NOMO-1 (cell line): ENCODE results near the gene FCHSD2.
"Not testable (repeated sequence)": the region's sequence is repeated elsewhere in the genome, so short reads cannot be mapped to it uniquely, and the experiment has no call there.

ENCODE experiments used
- DNase-seq, 2 experiments: peaks; one replicate each; lab custom pipeline; 2025; ENCODE audit not compliant: unreplicated experiment in 2 of 2; lab: John Stamatoyannopoulos, UW

FCHSD2 gene

GRCh38 chr11:72850832-72851231 lies 291.3 kb downstream of the FCHSD2 start:
- DNase-seq: no peak

GRCh38 chr11:72848846-72849466 lies 293.2 kb downstream of the FCHSD2 start:
- peak in 1 of 2 experiments; percentile 33 for DNase-seq

DNA sequence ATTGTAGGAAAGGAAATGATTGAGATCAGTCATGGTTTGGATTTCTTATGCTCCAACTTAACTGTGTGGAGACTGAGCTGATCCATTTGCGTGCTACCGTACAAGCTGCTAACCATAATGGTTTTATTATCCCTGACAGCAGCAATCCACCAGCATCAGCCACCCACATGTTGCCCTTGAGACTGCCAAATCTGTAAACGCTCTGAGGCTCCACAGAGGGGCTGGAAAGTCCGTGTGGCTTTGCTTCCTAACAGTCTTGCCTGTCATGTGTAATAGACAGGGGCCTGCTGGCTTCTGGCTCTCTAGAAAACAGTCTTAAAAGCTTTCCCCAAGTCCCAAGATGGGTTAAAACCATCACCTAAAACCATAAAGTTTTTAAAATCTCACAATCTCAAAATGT lies 297.8 kb downstream of the FCHSD2 start:
- DNase-seq: no peak

DNA sequence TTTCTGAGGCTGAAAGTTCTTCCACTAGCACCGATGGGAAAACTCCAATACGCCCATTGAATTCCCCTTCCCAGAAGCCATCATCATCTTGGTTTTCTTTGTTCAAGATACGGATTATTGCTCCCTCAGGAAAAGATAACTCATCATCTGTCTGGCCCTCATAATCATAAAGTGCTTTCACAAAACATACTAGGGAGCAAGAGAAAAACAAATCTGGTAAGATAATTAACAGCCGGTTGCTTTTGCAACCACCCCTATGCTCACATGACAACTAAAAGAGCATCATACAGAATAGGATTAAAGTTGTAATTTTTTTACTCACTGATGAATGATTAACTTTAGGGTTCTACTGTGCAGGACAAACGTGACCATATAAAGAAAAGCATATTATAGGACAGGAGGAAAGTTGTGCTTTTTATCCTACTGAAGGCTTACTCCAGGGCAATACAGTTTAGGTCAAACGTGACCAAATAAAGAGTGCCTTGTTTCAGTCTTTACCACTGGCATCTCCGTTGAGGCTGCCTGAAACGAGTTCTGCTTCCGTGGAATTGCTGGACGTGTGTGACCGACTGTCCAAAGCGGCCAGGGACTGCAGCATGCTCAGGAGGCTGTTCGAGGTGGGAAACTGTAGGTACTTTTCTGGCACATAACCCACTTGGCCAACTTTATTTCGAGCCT lies 299.3 kb downstream of the FCHSD2 start:
- DNase-seq: no peak

GRCh38 chr11:72842126-72842525 lies 300.0 kb downstream of the FCHSD2 start:
- DNase-seq: no peak

- DNase-seq: no peak
These were observed 300.7 kb downstream of the FCHSD2 start for GRCh38 chr11:72841397-72841796.

- DNase-seq: no peak
These were observed 301.3 kb downstream of the FCHSD2 start for GRCh38 chr11:72840780-72841179.

DNA sequence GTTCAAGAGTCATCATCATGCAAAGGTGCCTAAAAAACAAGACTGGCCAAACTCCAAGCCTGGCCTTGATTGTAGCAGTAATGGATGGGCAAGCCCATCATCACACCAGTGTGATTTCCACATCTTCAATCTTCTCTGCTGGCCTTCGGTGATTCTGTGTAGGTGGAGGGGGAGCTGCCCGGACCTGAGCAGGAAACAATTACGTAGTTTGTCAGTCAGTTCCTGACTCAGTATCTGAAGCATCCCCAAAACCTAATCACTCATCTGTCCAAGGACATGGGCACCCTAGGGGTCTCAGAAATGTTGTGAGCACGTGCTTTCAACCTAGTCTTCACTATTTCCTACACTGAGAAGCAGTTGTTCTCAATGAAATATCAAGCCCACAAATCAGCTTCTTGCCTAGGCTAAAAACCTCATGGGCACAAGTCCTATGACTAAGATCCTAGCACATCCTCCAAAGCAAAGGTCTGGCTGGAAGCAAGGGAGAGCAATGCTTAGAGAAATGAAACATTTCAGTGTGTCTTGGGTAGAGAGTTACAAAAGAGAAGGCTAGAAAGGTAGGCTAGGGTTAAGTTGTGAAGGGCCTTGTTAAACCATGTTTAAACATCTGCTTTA lies 303.3 kb downstream of the FCHSD2 start:
- DNase-seq: no peak

- DNase-seq: no peak
These were observed 306.0 kb downstream of the FCHSD2 start for GRCh38 chr11:72836111-72836510.

- peak; percentile 36 to 76 for DNase-seq
These were observed 307.2 kb downstream of the FCHSD2 start for GRCh38 chr11:72834905-72835304.

- DNase-seq: no peak
These were observed 308.2 kb downstream of the FCHSD2 start for GRCh38 chr11:72833811-72834493.

DNA sequence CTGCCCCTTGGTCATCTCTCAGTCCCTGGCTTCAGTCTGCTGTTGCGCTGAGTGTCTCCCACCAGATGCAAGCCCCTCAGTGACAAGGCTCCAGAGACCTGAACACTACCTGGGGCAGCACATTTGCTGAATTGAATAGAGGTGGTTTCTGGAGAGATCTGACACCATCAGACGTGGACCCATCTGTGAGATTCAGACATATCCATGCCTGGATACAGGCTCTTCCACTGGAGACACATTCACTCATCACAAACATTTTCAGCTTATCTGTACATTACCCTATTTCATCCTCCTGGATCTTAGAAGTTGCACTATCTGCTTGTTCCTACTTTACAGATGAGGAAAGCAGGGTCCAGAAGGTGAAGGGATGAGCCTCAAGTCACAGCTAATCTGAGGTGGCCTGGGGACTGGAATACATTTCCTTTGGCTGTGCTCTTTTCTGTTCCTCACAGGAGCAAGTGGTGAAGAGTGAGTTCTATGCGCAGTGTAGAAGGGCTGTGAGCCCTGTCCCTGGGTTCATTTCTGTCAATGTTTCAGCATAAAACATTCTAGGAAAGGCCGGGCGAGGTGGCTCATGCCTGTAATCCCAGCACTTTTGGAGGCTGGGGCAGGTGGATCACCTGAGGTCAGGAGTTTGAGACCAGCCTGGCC lies 308.9 kb downstream of the FCHSD2 start:
- no peak for DNase-seq

- DNase-seq: no peak
These were observed 309.6 kb downstream of the FCHSD2 start for GRCh38 chr11:72832301-72833082.

DNA sequence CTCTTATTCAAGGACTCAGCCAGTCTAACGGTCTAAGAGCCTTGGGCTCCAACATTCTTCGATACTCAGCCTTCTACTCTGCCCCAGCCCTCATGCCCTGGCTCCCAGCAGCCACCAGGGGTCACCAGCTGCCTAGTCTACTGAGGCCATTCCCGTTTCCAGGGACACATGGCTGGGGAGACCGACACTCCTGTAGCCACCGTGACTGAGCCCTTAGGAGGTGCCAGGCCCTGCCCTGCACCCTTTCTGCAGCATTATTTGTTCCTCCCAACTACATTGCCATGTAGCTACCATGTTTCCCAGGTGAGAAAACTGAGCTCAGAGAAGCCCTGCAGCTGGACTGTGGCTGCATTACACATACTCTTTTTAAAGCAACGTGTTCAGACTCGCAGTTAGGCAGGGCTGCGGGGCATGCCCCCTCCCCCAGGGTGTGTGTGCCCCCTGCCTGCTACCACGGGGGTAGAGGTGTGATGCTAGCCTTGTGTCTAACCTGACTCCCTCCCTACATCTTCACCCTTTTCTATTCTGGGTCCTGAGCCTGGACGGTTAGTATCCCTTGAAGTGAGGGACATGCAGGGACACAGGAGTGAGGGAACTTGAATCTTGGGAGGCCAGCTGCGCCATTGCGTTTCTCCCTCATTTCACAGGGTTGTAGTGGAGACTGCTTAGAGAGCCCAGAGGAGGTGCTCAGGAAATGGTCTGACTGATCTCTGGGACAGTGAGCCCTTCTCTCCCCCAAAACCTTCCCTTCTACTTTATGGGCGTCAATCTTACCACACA lies 310.4 kb downstream of the FCHSD2 start:
- peak; percentile 33 to 49 for DNase-seq

- no peak for DNase-seq
These were observed 312.1 kb downstream of the FCHSD2 start for GRCh38 chr11:72829884-72830533.

GRCh38 chr11:72829178-72829577 lies 312.9 kb downstream of the FCHSD2 start:
- DNase-seq: no peak

DNA sequence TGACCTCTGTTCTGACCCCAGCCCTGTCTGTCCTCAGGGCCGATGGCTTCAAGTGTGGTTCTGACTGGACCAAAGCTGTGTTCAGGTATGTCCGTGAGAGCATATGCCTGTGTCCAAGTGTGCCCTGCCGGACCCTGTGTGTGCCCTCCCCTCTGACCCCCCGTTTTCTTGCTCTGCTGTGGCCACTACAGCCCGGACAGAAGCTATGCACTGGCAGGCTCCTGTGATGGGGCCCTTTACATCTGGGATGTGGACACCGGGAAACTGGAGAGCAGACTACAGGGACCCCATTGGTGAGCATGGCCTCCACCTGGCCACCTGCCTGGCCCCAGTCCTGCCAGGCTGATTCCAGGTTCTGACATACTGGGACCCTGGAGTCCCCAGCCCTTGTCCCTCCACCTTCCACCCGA lies 313.4 kb downstream of the FCHSD2 start:
- DNase-seq: no peak

DNA sequence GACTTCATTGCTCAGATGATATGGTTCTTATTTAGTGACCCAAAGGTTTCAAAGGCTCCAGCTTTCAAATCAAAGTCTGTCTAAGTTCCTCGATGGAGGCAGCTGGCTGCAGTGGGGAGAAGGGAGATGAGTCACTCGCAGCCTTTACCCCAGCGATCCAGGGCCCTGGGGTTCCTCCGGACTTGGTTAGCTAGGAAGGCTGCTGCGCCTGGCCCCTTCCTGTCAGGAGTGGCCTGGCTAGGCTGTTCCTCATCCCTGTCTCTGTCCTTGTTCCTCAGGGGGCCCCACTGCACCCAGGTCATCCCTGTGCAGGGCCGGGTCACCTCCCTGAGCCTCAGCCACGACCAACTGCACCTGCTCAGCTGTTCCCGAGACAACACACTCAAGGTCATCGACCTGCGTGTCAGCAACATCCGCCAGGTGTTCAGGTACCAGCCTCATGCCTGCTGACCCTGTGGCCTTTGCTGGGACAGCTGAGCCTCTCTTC lies 314.0 kb downstream of the FCHSD2 start:
- DNase-seq: no peak

GRCh38 chr11:72827656-72828055 lies 314.5 kb downstream of the FCHSD2 start:
- DNase-seq: not testable (repeated sequence)
